Measurements from ENCODE around the gene PGF. TPM values are rescaled to one million over a fixed set of nuclear protein-coding genes. Genes with fewer than 3 reads are reported as not detected.

The PGF gene
- polyA plus RNA-seq, 1 donor (not counting 4 experiments of a cell fraction or from before 2014, with no cell fraction given), result 16.5 TPM

DNA sequence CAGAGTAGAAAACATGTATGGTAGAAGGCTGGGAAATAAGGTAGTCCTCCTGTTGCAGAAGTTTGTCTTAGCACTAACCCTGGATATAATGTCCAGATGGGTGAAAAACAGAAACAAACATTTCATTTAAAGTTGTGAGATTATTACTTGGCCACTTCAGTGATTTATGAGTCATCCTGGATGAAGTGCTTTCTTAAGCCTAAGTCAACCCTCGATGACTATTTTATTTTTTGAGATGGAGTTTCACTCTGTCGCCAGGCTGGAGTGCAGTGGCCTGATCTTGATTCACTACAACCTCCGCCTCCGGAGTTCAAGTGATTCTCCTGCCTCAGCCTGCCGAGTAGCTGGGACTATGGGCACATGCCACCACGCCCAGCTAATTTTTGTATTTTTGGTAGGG is 63.5 kb downstream of the PGF start:
- peaks cover 21% of the 10 kb centered on the region for H3K4me1 ChIP-seq (ENCODE audit: control insufficient read depth, extremely low read depth, insufficient read depth, low read length)
- peaks cover 38 to 55% of the 10 kb centered on the region in 2 experiments for H3K36me3 ChIP-seq (ENCODE audit: control insufficient read depth in 2 of 2, extremely low read depth in 1 of 2, insufficient read depth in 2 of 2, low read length in 2 of 2)
- H3K4me2 ChIP-seq (ENCODE audit: control insufficient read depth, extremely low read depth, insufficient read depth, low read depth, low read length), result no peak overlapping the region
- H3K9ac ChIP-seq (ENCODE audit: control insufficient read depth, extremely low read depth, insufficient read depth, low read length), result no peak overlapping the region
- no peak overlapping the region for H3K27ac ChIP-seq (ENCODE audit: control insufficient read depth, insufficient read depth, low read length)
- dilution Hi-C loops (cut with MboI; ENCODE audit: extremely low pct_ligation_motif_present, low sequenced_read_pairs), result no loop called here
- no peak overlapping the region for H3K4me3 ChIP-seq (ENCODE audit: control insufficient read depth in 2 of 3, extremely low read depth in 1 of 3, insufficient read depth in 2 of 3, low read depth in 1 of 3, low read length in 3 of 3)
- DNase-seq (ENCODE audit: low read depth, low spot score) (no peak), FAIRE-seq (no peak)
- H3K79me2 ChIP-seq (ENCODE audit: control insufficient read depth, insufficient read depth, low read length), result peaks cover 19% of the 10 kb centered on the region
- H3K27me3 ChIP-seq (ENCODE audit: control insufficient read depth, extremely low read depth, insufficient read depth, low read length), result no peaks in the 10 kb centered on the region
- H3K9me3 ChIP-seq (ENCODE audit: control insufficient read depth, low read depth, low read length), result no peaks in the 10 kb centered on the region
- no peak overlapping the region for H2AFZ ChIP-seq (ENCODE audit: control insufficient read depth, low read length)
- no peaks in the 10 kb centered on the region for H3K9me1 ChIP-seq (ENCODE audit: control insufficient read depth, extremely low read depth, insufficient read depth, low read length)
- peaks cover 9% of the 10 kb centered on the region for H4K20me1 ChIP-seq (ENCODE audit: control insufficient read depth, extremely low read depth, insufficient read depth, low read length)
- TF ChIP-seq EZH2 (IDR thresholded peaks at IDR 0.05; ENCODE audit: low read length), result no peak
- TF ChIP-seq, protein P1, sequence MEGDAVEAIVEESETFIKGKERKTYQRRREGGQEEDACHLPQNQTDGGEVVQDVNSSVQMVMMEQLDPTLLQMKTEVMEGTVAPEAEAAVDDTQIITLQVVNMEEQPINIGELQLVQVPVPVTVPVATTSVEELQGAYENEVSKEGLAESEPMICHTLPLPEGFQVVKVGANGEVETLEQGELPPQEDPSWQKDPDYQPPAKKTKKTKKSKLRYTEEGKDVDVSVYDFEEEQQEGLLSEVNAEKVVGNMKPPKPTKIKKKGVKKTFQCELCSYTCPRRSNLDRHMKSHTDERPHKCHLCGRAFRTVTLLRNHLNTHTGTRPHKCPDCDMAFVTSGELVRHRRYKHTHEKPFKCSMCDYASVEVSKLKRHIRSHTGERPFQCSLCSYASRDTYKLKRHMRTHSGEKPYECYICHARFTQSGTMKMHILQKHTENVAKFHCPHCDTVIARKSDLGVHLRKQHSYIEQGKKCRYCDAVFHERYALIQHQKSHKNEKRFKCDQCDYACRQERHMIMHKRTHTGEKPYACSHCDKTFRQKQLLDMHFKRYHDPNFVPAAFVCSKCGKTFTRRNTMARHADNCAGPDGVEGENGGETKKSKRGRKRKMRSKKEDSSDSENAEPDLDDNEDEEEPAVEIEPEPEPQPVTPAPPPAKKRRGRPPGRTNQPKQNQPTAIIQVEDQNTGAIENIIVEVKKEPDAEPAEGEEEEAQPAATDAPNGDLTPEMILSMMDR (optimal IDR thresholded peaks at IDR 0.05 in 1 of 3, IDR thresholded peaks at IDR 0.05 in 1 of 3, conservative IDR thresholded peaks at IDR 0.05 in 1 of 3; ENCODE audit: extremely low read depth in 1 of 3, insufficient read depth in 2 of 3, low read length in 3 of 3), result no peak

Other genes with a start within 250 kb of the PGF start
- gene AREL1, start 242.5 kb downstream of the PGF start, polyA plus RNA-seq, result 31.2 to 40.6 TPM (median 36.7 TPM) in 3 replicates
- gene FCF1, start 242.5 kb downstream of the PGF start, polyA plus RNA-seq, result 49.0 to 86.8 TPM (median 53.5 TPM) in 3 replicates
- 5.9 to 13.8 TPM (median 10.0 TPM) in 3 replicates for gene YLPM1, start 192.3 kb downstream of the PGF start, polyA plus RNA-seq
- gene PROX2, start 79.5 kb downstream of the PGF start, polyA plus RNA-seq, result not detected in 3 replicates
- gene DLST, start 73.7 kb downstream of the PGF start, polyA plus RNA-seq, result 114 to 151 TPM (median 129 TPM) in 3 replicates
- 0.19 to 1.8 TPM (median 0.69 TPM) in 3 replicates for gene RPS6KL1, start 32.3 kb downstream of the PGF start, polyA plus RNA-seq
- gene EIF2B2, start 47.3 kb upstream of the PGF start, polyA plus RNA-seq, result 112 to 114 TPM (median 113 TPM) in 3 replicates
- 8.8 to 13.8 TPM (median 13.0 TPM) in 3 replicates for gene MLH3, start 95.9 kb upstream of the PGF start, polyA plus RNA-seq
- gene ACYP1, start 108.4 kb upstream of the PGF start, polyA plus RNA-seq, result 16.7 to 32.9 TPM (median 19.8 TPM) in 3 replicates
- 0.23 to 0.68 TPM (median 0.32 TPM) in 3 replicates for gene ZC2HC1C, start 114.0 kb upstream of the PGF start, polyA plus RNA-seq
- 23.0 to 43.7 TPM (median 27.9 TPM) in 3 replicates for gene NEK9, start 171.5 kb upstream of the PGF start, polyA plus RNA-seq
- 306 to 428 TPM (median 380 TPM) in 3 replicates for gene TMED10, start 221.0 kb upstream of the PGF start, polyA plus RNA-seq

Data from keratinocyte (primary cell).